Posterior vena cava (tissue), 2 donors: ENCODE data around the gene RABAC1. TPM values are rescaled to one million over a fixed set of nuclear protein-coding genes. Genes with fewer than 3 reads are reported as not detected.

Experiments used
- DNase-seq: peaks from one replicate; pipeline ENCODE4 v3.0.0-alpha.2; 2020; ENCODE audit warnings: low spot score
- intact Hi-C, 2 donors: fragments of 100-400 bp; cut with DNase I; formaldehyde crosslinking; loops; one replicate each; pipeline versions ENCODE4 v1.14.1 to v1.14.2; 2022 to 2023
- total RNA-seq, 2 donors: library from RNA; stranded (reverse); fragmentation: NEBNext Ultra II Directional; extraction: Animal tissue kit (Norgen Biotek cat#: 25700); gene quantifications; one replicate each; pipeline ENCODE4 v1.2.1, GENCODE V29; 2021
- donor health status: DM: yes; HTN: yes; CAD: no.
- donor health status: DM: yes; HTN: yes; CAD: no.

RABAC1 gene
- total RNA-seq, 2 donors from 2014 or later = 186 to 191 TPM

- DNase-seq = no peak
- intact Hi-C loops = no loop called here
Measured at GRCh38 chr19:41909706-41910105, 49.4 kb downstream of the RABAC1 start.

GRCh38 chr19:41908724-41909464 lies 50.2 kb downstream of the RABAC1 start:
- DNase-seq = no peak
- intact Hi-C loops = no loop called here

- DNase-seq = no peak
- intact Hi-C loops = no loop called here
Measured at GRCh38 chr19:41907994-41908615, 51.0 kb downstream of the RABAC1 start.

GRCh38 chr19:41906916-41907680 lies 52.0 kb downstream of the RABAC1 start:
- intact Hi-C loops = no loop called here

More at GRCh38 chr19:41906916-41907680, 52.0 kb downstream of the RABAC1 start:
- DNase-seq = no peak

Other genes with a start within 250 kb of the RABAC1 start
- gene CEACAM6, start 203.8 kb downstream of the RABAC1 start, total RNA-seq = under 1 TPM in 1 of 2 donors, not detected in 1; 0.10 TPM
- under 1 TPM; 0.71 to 0.93 TPM for gene CEACAM3, start 162.7 kb downstream of the RABAC1 start, total RNA-seq
- gene LYPD4, start 114.6 kb downstream of the RABAC1 start, total RNA-seq = not detected
- not detected for gene DMRTC2, start 114.3 kb downstream of the RABAC1 start, total RNA-seq
- gene RPS19, start 99.1 kb downstream of the RABAC1 start, total RNA-seq = 1,000 to 10,000 TPM in 1 of 2 donors, 100 to 1,000 TPM in 1; 982 to 1,008 TPM
- under 1 TPM; 0.52 to 0.97 TPM for gene CD79A, start 82.0 kb downstream of the RABAC1 start, total RNA-seq
- gene ARHGEF1, start 76.1 kb downstream of the RABAC1 start, total RNA-seq = 10 to 100 TPM; 73.4 to 73.7 TPM
- gene ERFL, start 30.9 kb downstream of the RABAC1 start, total RNA-seq = under 1 TPM in 1 of 2 donors, not detected in 1; 0.38 TPM
- under 1 TPM in 1 of 2 donors, not detected in 1; 0.19 TPM for gene ATP1A3, start 34.9 kb upstream of the RABAC1 start, total RNA-seq
- gene GRIK5, start 110.9 kb upstream of the RABAC1 start, total RNA-seq = 10 to 100 TPM; 11.3 to 13.4 TPM
- 1 to 10 TPM; 7.6 to 9.1 TPM for gene ZNF574, start 116.8 kb upstream of the RABAC1 start, total RNA-seq
- gene POU2F2, start 173.1 kb upstream of the RABAC1 start, total RNA-seq = 1 to 10 TPM; 2.1 to 3.1 TPM